ENCODE data around the gene LAMB4. TPM values are rescaled to one million over a fixed set of nuclear protein-coding genes. Genes with fewer than 3 reads are reported as not detected.

The LAMB4 gene
- total and polyA plus RNA-seq, 12 donors: 0.15 to 0.69 (median 0.25) TPM; not detected in 3

DNA sequence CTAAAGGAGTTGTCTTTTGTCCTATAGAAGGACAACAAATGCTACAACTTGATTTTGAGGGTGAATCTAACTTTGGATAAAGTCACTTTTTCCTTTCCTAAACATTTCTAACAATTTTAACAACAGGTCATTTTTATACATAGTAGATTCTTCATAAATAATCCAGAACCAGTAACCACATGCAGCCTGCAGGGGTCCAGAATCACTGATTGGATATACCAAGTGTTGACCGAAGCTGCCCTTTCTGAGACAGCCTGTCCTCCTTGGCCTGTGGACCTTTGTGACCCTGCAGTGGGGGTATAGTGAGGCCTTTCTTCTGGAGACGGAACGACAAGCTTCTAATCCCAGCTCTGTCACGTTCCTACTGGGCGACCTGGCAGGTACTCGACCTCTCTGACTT is 34.8 kb upstream of the LAMB4 start:
- no peaks in the 10 kb centered on the region for H3K9me3 ChIP-seq
- ATAC-seq (no peak), DNase-seq (no peak)
- no peak overlapping the region for H3K27ac ChIP-seq
- no peak overlapping the region for H3K4me3 ChIP-seq
- H3K4me1 ChIP-seq: no peaks in the 10 kb centered on the region
- 72 to 73% methylated on average over 6 of the region's 6 CpGs for WGBS, 2 donors
- intact Hi-C loops (cut with DNase I): no loop called here
- peaks cover 0 to 12% (median 5%) of the 10 kb centered on the region in 7 donors for H3K27me3 ChIP-seq
- no peaks in the 10 kb centered on the region for H3K36me3 ChIP-seq
- TF ChIP-seq, protein P1, sequence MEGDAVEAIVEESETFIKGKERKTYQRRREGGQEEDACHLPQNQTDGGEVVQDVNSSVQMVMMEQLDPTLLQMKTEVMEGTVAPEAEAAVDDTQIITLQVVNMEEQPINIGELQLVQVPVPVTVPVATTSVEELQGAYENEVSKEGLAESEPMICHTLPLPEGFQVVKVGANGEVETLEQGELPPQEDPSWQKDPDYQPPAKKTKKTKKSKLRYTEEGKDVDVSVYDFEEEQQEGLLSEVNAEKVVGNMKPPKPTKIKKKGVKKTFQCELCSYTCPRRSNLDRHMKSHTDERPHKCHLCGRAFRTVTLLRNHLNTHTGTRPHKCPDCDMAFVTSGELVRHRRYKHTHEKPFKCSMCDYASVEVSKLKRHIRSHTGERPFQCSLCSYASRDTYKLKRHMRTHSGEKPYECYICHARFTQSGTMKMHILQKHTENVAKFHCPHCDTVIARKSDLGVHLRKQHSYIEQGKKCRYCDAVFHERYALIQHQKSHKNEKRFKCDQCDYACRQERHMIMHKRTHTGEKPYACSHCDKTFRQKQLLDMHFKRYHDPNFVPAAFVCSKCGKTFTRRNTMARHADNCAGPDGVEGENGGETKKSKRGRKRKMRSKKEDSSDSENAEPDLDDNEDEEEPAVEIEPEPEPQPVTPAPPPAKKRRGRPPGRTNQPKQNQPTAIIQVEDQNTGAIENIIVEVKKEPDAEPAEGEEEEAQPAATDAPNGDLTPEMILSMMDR (IDR thresholded peaks at IDR 0.05): no peak

DNA sequence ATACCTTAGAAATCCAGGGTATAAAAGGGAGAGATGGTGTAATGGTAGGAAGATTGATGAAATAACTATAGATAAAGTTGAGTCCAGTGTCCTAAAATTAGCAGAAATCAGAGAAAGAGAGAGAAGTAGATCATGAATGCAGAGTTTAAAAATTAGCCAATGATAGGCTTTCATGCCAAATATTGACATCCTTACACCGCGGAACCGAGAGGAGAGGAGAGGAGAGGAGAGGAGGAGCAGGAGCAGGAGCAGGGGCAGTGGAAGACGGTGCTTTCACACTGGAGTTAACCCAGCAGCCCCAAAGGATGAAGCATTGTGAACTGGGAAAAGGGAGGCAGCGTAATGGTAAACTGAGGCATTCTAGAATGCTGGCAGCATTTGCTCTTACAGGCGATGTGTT is 34.2 kb upstream of the LAMB4 start:
- Histone ChIP-seq H3K9me3 (no peaks in the 10 kb centered on the region), H3K4me1 (no peaks in the 10 kb centered on the region), H3K27ac (no peak overlapping the region), H3K36me3 (no peaks in the 10 kb centered on the region), H3K27me3 (peaks cover 0 to 13% (median 5%) of the 10 kb centered on the region in 7 donors), H3K4me3 (no peak overlapping the region)
- intact Hi-C loops (cut with DNase I): no loop called here
- 73 to 80% methylated on average over 6 of the region's 6 CpGs for WGBS, 2 donors
- TF ChIP-seq, protein P1 (IDR thresholded peaks at IDR 0.05): no peak
- DNase-seq: no peak
- ATAC-seq: no peak

DNA sequence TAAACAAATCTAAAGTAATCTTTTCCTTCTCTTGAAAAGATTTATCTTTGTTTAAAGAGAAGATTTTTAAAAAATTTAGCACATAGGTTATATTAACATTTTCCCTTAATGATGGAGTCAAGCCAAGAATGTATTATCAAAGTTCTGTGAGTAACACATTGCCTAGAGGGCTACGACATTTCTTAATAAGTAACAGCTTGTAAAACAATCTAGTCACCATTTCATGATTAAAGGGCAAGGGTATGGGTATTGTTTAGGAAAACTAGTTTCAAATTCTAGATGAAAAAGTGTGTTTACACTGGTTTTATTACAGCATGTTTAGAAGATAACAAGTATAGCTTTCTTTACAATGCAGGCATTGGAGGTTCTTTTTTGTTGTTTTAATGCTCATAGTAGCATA is 28.6 kb upstream of the LAMB4 start:
- TF ChIP-seq, protein P1 (IDR thresholded peaks at IDR 0.05): no peak
- intact Hi-C loops (cut with DNase I): no loop called here

DNA sequence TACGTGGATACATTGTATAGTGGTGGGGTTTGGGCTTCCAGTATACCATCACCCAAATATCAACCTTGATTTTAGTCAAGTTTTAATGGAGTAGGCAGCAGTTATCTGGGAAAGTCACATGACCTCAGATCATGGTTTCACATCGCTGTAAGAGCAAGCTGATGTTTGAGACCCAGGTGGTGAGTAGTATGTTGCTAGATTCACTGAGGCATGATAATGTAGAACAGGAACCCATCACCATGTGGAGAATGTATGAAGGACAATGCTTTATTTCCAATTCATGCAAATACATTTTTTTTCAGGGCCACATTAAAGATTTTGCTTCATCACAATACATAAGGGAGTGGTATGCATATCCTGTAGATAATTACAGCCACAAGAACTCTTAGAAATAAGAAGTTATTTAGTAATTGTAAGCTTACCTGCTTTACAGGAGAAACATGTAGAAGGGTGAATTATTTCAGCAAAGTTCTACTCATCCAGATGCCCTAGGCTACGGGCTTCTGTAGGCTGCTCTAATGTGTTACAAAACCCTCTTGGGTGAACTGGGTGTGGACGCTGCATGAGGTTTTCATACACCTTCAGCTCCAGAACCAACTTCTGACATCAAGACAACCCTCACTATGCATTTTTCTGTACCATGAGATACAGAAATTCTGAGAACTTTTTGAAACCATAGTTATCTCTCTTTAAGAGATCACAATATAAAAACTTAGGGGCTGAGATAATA is 27.6 kb upstream of the LAMB4 start:
- TF ChIP-seq, protein P1 (IDR thresholded peaks at IDR 0.05): no peak
- DNase-seq (no peak), ATAC-seq (no peak)
- Histone ChIP-seq H3K4me1 (no peaks in the 10 kb centered on the region), H3K36me3 (no peaks in the 10 kb centered on the region), H3K9me3 (no peaks in the 10 kb centered on the region), H3K27ac (no peak overlapping the region), H3K27me3 (peaks cover 0 to 15% (median 0%) of the 10 kb centered on the region in 7 donors), H3K4me3 (no peak overlapping the region)
- intact Hi-C loops (cut with DNase I): no loop called here
- 94 to 96% methylated on average over 4 of the region's 4 CpGs for WGBS, 2 donors

More for the DNA sequence above, 28.6 kb upstream of the LAMB4 start:
- H3K9me3 ChIP-seq: no peaks in the 10 kb centered on the region
- ATAC-seq (no peak), DNase-seq (no peak)
- H3K27me3 ChIP-seq: peaks cover 0 to 15% (median 0%) of the 10 kb centered on the region in 7 donors
- H3K4me3 ChIP-seq: no peak overlapping the region
- no peak overlapping the region for H3K27ac ChIP-seq
- 45 to 51% methylated on average over 1 of the region's 1 CpG for WGBS, 2 donors
- H3K4me1 ChIP-seq: no peaks in the 10 kb centered on the region
- H3K36me3 ChIP-seq: no peaks in the 10 kb centered on the region
